Neural progenitor cell (in vitro differentiated cells): ENCODE results near the gene PRPF8. TPM values are rescaled to one million over a fixed set of nuclear protein-coding genes. Genes with fewer than 3 reads are reported as not detected.

ENCODE experiments used
- DNase-seq: peaks from one replicate; pipeline ENCODE4 v3.0.0-alpha.2; 2016; ENCODE audit warnings: low spot score
- H2AFZ ChIP-seq: fragments of 200-600 bp; sonication (generic); replicated peaks from 2 replicates; pipeline ENCODE4 v1.6.1; 2016; ENCODE audit warnings: antibody characterized with exemption
- H3F3A ChIP-seq: fragments of 200-600 bp; sonication (generic); 2 replicates; pipeline ENCODE4 v1.6.1; 2016; ENCODE audit warnings: antibody characterized with exemption, low read depth
- H3K27ac ChIP-seq: fragments of 200-600 bp; sonication (generic); 2 replicates; pipeline ENCODE4 v1.5.1; 2016; ENCODE audit warnings: mild to moderate bottlenecking
- H3K27me3 ChIP-seq: fragments of 200-600 bp; sonication (generic); 2 replicates; pipeline ENCODE4 v1.6.1; 2016; ENCODE audit warnings: mild to moderate bottlenecking, moderate library complexity
- H3K36me3 ChIP-seq: fragments of 200-600 bp; sonication (generic); 2 replicates; pipeline ENCODE4 v1.5.1; 2016
- H3K4me1 ChIP-seq: fragments of 200-600 bp; sonication (generic); 2 replicates; pipeline ENCODE4 v1.6.1; 2016; ENCODE audit warnings: mixed run types
- H3K4me2 ChIP-seq: fragments of 200-600 bp; sonication (generic); 2 replicates; pipeline ENCODE4 v1.6.1; 2016
- H3K4me3 ChIP-seq: fragments of 200-600 bp; sonication (generic); 2 replicates; pipeline ENCODE4 v1.5.1; 2016
- H3K79me2 ChIP-seq: fragments of 200-600 bp; sonication (generic); 2 replicates; pipeline ENCODE4 v1.6.1; 2016; ENCODE audit warnings: low read depth
- H3K9ac ChIP-seq: fragments of 200-600 bp; sonication (generic); 2 replicates; pipeline ENCODE4 v1.6.1; 2016
- H3K9me3 ChIP-seq: fragments of 200-600 bp; sonication (generic); 2 replicates; pipeline ENCODE4 v1.5.1; 2016; ENCODE audit warnings: low read depth
- H4K20me1 ChIP-seq: fragments of 200-600 bp; sonication (generic); 2 replicates; pipeline ENCODE4 v1.6.1; 2016; ENCODE audit warnings: low read depth
- H3K27ac Mint-ChIP-seq: 3 replicates; pipeline ENCODE4 v1.8.0; 2021; ENCODE audit warnings: mixed read lengths
- H3K27me3 Mint-ChIP-seq: 2 replicates; pipeline ENCODE4 v1.8.0; 2022; ENCODE audit warnings: low read depth, mild to moderate bottlenecking, inconsistent platforms, moderate library complexity, mixed read lengths; ENCODE audit not compliant: insufficient read depth
- H3K36me3 Mint-ChIP-seq: 3 replicates; pipeline ENCODE4 v1.8.0; 2021; ENCODE audit warnings: mixed read lengths
- H3K4me1 Mint-ChIP-seq: 3 replicates; pipeline ENCODE4 v1.8.0; 2021; ENCODE audit warnings: mixed read lengths
- H3K4me3 Mint-ChIP-seq: 3 replicates; pipeline ENCODE4 v1.8.0; 2021; ENCODE audit warnings: mild to moderate bottlenecking, moderate library complexity, mixed read lengths
- H3K9me3 Mint-ChIP-seq: 3 replicates; pipeline ENCODE4 v1.8.0; 2020; ENCODE audit warnings: mixed read lengths
- CTCF ChIP-seq: fragments of 200-600 bp; sonication (generic); IDR thresholded peaks from 2 replicates; pipeline ENCODE4 v1.5.1; 2017; ENCODE audit warnings: antibody characterized with exemption, mild to moderate bottlenecking
- EZH2 ChIP-seq: fragments of 200-600 bp; sonication (generic); IDR thresholded peaks from 2 replicates; pipeline ENCODE4 v1.6.1; 2017; ENCODE audit warnings: antibody characterized with exemption, mild to moderate bottlenecking, moderate library complexity
- EZH2phosphoT487 ChIP-seq: fragments of 200-600 bp; sonication (generic); IDR thresholded peaks from 2 replicates; pipeline ENCODE4 v1.6.1; 2017; ENCODE audit warnings: antibody characterized with exemption
- total RNA-seq: library from RNA; depleted of rRNA; stranded (reverse); fragments of >200 nt; gene quantifications from 2 replicates; pipeline ENCODE4 v1.2.3, GENCODE V29; 2015; ENCODE audit warnings: low replicate concordance

PRPF8 gene
- total RNA-seq, 1 donor from 2014 or later, result 119 TPM

- Histone ChIP-seq H2AFZ (no peak overlapping the region), H3K36me3 (no peaks in the 10 kb centered on the region), H3K4me3 (no peak overlapping the region), H3K79me2 (no peaks in the 10 kb centered on the region), H4K20me1 (peaks cover 15% of the 10 kb centered on the region), H3K27ac (no peak overlapping the region), H3K4me2 (no peak overlapping the region), H3K4me1 (peaks cover 35% of the 10 kb centered on the region), H3K9ac (no peak overlapping the region), H3F3A (peaks cover 26% of the 10 kb centered on the region), H3K27me3 (peaks cover 10% of the 10 kb centered on the region), H3K9me3 (no peaks in the 10 kb centered on the region)
- no peak for DNase-seq
- TF ChIP-seq EZH2phosphoT487, result no peak
- TF ChIP-seq CTCF, result no peak
- TF ChIP-seq EZH2, result no peak
- peaks cover 8% of the 10 kb centered on the region for H3K27me3 Mint-ChIP-seq
- no peaks in the 10 kb centered on the region for H3K9me3 Mint-ChIP-seq
- H3K36me3 Mint-ChIP-seq, result peaks cover 2% of the 10 kb centered on the region
- peaks cover 31% of the 10 kb centered on the region for H3K4me1 Mint-ChIP-seq
- no peak overlapping the region for H3K4me3 Mint-ChIP-seq
- H3K27ac Mint-ChIP-seq, result no peak overlapping the region
Measured at GRCh38 chr17:1623057-1623630, 61.5 kb downstream of the PRPF8 start.

GRCh38 chr17:1621273-1621954 is 63.3 kb downstream of the PRPF8 start:
- TF ChIP-seq EZH2phosphoT487 (no peak), EZH2 (no peak), CTCF (no peak)
- H3K9ac ChIP-seq, result no peak overlapping the region
- H3K4me3 ChIP-seq, result no peak overlapping the region
- Mint-ChIP-seq H3K9me3 (no peaks in the 10 kb centered on the region), H3K4me3 (no peak overlapping the region), H3K36me3 (peaks cover 5% of the 10 kb centered on the region), H3K27ac (no peak overlapping the region), H3K27me3 (peaks cover 8% of the 10 kb centered on the region), H3K4me1 (peaks cover 28% of the 10 kb centered on the region)
- H3K9me3 ChIP-seq, result no peaks in the 10 kb centered on the region
- H3K36me3 ChIP-seq, result no peaks in the 10 kb centered on the region
- H3K79me2 ChIP-seq, result no peaks in the 10 kb centered on the region
- H2AFZ ChIP-seq, result no peak overlapping the region
- peaks cover 16% of the 10 kb centered on the region for H3F3A ChIP-seq
- peaks cover 23% of the 10 kb centered on the region for H3K4me1 ChIP-seq
- peaks cover 11% of the 10 kb centered on the region for H4K20me1 ChIP-seq
- H3K27me3 ChIP-seq, result no peaks in the 10 kb centered on the region
- no peak overlapping the region for H3K27ac ChIP-seq
- H3K4me2 ChIP-seq, result peak overlapping the region; percentile 35
- DNase-seq, result no peak

- Histone ChIP-seq H4K20me1 (peaks cover 1% of the 10 kb centered on the region), H3K27me3 (no peaks in the 10 kb centered on the region), H3K4me3 (no peak overlapping the region), H3F3A (peaks cover 6% of the 10 kb centered on the region), H3K27ac (no peak overlapping the region), H3K4me1 (peaks cover 13% of the 10 kb centered on the region), H3K79me2 (no peaks in the 10 kb centered on the region), H3K9ac (no peak overlapping the region), H3K36me3 (no peaks in the 10 kb centered on the region), H3K4me2 (no peak overlapping the region), H2AFZ (no peak overlapping the region), H3K9me3 (no peaks in the 10 kb centered on the region)
- H3K4me1 Mint-ChIP-seq, result peaks cover 18% of the 10 kb centered on the region
- no peak overlapping the region for H3K27ac Mint-ChIP-seq
- H3K36me3 Mint-ChIP-seq, result peaks cover 7% of the 10 kb centered on the region
- H3K9me3 Mint-ChIP-seq, result no peaks in the 10 kb centered on the region
- no peak for DNase-seq
- TF ChIP-seq EZH2 (no peak), EZH2phosphoT487 (no peak), CTCF (no peak)
- no peak overlapping the region for H3K4me3 Mint-ChIP-seq
- peaks cover 3% of the 10 kb centered on the region for H3K27me3 Mint-ChIP-seq
Measured at GRCh38 chr17:1620486-1620885, 64.2 kb downstream of the PRPF8 start.
